NCI-H187 (cell line): ENCODE measurements around the gene UBALD2.
"Not testable (repeated sequence)": the region's sequence is repeated elsewhere in the genome, so short reads cannot be mapped to it uniquely, and the experiment has no call there.

Source experiments
- DNase-seq, 2 experiments: peaks; one replicate each; lab custom pipeline; 2025; lab: John Stamatoyannopoulos, UW

The UBALD2 gene

GRCh38 chr17:76264755-76265623 lies at the start of gene UBALD2:
TSS of gene UBALD2 (plus strand) at chr17:76265348. CDS start at chr17:76265506, 158 bp downstream.
- peak; percentile 96 to 98 for DNase-seq

GRCh38 chr17:76217081-76217480 lies 48.1 kb upstream of the UBALD2 start:
- DNase-seq, result no peak

- no peak for DNase-seq
Measured at GRCh38 chr17:76219670-76220383, 45.3 kb upstream of the UBALD2 start.

- DNase-seq, result no peak
Measured at GRCh38 chr17:76223802-76224201, 41.3 kb upstream of the UBALD2 start.

- DNase-seq, result not testable (repeated sequence)
Measured at GRCh38 chr17:76225373-76226086, 39.6 kb upstream of the UBALD2 start.

GRCh38 chr17:76226749-76227148 lies 38.4 kb upstream of the UBALD2 start:
- not testable (repeated sequence) for DNase-seq

- no peak for DNase-seq
Measured at GRCh38 chr17:76232342-76232741, 32.8 kb upstream of the UBALD2 start.

GRCh38 chr17:76233588-76234353 lies 31.4 kb upstream of the UBALD2 start:
- no peak for DNase-seq

- no peak for DNase-seq
Measured at GRCh38 chr17:76234354-76234679, 30.8 kb upstream of the UBALD2 start.

GRCh38 chr17:76235883-76236282 lies 29.3 kb upstream of the UBALD2 start:
- no peak for DNase-seq

- DNase-seq, result no peak
Measured at GRCh38 chr17:76236603-76237002, 28.5 kb upstream of the UBALD2 start.

- DNase-seq, result no peak
Measured at GRCh38 chr17:76237859-76238313, 27.3 kb upstream of the UBALD2 start.

GRCh38 chr17:76238847-76239537 lies 26.2 kb upstream of the UBALD2 start:
- no peak for DNase-seq

GRCh38 chr17:76239538-76240274 lies 25.4 kb upstream of the UBALD2 start:
- no peak for DNase-seq

- peak in 1 of 2 experiments; percentile 42 for DNase-seq
Measured at GRCh38 chr17:76240461-76241203, 24.5 kb upstream of the UBALD2 start, which contains the start of gene RNF157. TSS of gene RNF157 (minus strand) at chr17:76240493. CDS start at chr17:76240240, 253 bp downstream.

GRCh38 chr17:76241204-76241538 lies 24.0 kb upstream of the UBALD2 start:
- no peak for DNase-seq

GRCh38 chr17:76241691-76242255 lies 23.4 kb upstream of the UBALD2 start:
- DNase-seq, result no peak

- DNase-seq, result no peak
Measured at GRCh38 chr17:76243826-76244679, 21.1 kb upstream of the UBALD2 start.
